Naive thymus-derived CD8-positive, alpha-beta T cell (primary cell): Measurements from ENCODE around the gene UROC1. TPM values are rescaled to one million over a fixed set of nuclear protein-coding genes. Genes with fewer than 3 reads are reported as not detected.

ENCODE experiments used
- ATAC-seq, 2 donors: fragments of 150-1000 bp; cut with Tn5 transposase in 1 of 2; sonication (Bioruptor Pico), chemical (Tn5 transposase) in 1 of 2; 1 replicate in 1 of 2; 2 replicates in 1 of 2; pipeline ENCODE4 v1.10.0; 2021; ENCODE audit warnings: mild to moderate bottlenecking in 2 of 2, moderate library complexity in 2 of 2
- POLR2A ChIA-PET: fragments of 350-600 bp; sonication (Branson Sonifier 250); formaldehyde crosslinking; loops from one replicate; lab custom pipeline; 2021; ENCODE audit warnings: antibody characterized with exemption; lab: Charles Lee
- DNase-seq, 10 donors: peaks; one replicate each; pipeline versions ENCODE4 v3.0.0 to v3.0.0-alpha.2; 2020 to 2022
- H3K27ac Mint-ChIP-seq, 10 donors: one replicate each; pipeline ENCODE4 v1.8.0; 2020 to 2022; ENCODE audit warnings: mild to moderate bottlenecking in 10 of 10, mixed read lengths in 10 of 10, moderate library complexity in 4 of 10, inconsistent platforms in 1 of 10
- H3K27me3 Mint-ChIP-seq, 5 donors: one replicate each; pipeline ENCODE4 v1.8.0; 2021 to 2022; ENCODE audit warnings: mixed read lengths in 5 of 5
- H3K36me3 Mint-ChIP-seq, 3 donors: one replicate each; pipeline ENCODE4 v1.8.0; 2020 to 2022; ENCODE audit warnings: mixed read lengths in 3 of 3, mild to moderate bottlenecking in 2 of 3, inconsistent platforms in 1 of 3
- H3K4me1 Mint-ChIP-seq, 4 donors: one replicate each; pipeline ENCODE4 v1.8.0; 2021 to 2022; ENCODE audit warnings: mixed read lengths in 4 of 4
- H3K4me3 Mint-ChIP-seq, 10 donors: one replicate each; pipeline ENCODE4 v1.8.0; 2020 to 2022; ENCODE audit warnings: mild to moderate bottlenecking in 10 of 10, mixed read lengths in 10 of 10, moderate library complexity in 6 of 10, inconsistent platforms in 1 of 10
- H3K9me3 Mint-ChIP-seq, 9 donors: one replicate each; pipeline ENCODE4 v1.8.0; 2020 to 2022; ENCODE audit warnings: mixed read lengths in 9 of 9, mild to moderate bottlenecking in 3 of 9, inconsistent platforms in 1 of 9, moderate library complexity in 1 of 9
- polyA plus RNA-seq, 3 donors: library from polyadenylated mRNA; unstranded; fragments of 300-500 nt; fragmentation: Illumina TruSeq; gene quantifications; one replicate each; pipeline ENCODE4 v1.2.3, GENCODE V29; 2021
- total RNA-seq, 8 experiments: library from RNA in 2 of 8; stranded (reverse) in 2 of 8; gene quantifications; one replicate each; pipeline ENCODE4 v1.2.3 and lab custom pipeline; 2021 to 2026

The UROC1 gene
- total and polyA plus RNA-seq, 5 experiments from 2014 or later = 0.07 to 0.67 (median 0.11) TPM

DNA sequence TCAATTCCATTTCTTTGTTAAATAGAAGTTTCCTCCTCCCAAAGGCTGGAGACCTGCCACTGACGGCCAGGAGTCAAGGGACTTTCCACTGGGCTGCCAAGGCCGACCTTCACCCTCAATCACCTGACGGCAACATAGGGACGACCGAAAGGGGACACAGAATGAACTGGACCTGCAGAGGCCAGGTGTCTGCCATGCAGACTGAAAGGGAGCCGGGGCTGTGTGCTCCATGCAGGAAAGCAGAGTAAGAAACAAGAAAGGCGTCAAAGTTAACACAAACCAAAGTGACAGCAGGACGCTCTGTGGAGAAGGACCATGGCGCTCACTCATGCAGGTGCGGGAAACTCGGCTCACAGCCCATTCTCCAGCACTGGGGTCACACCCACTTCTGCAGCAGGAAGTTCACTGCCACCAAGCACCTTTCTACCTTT lies 67.9 kb downstream of the UROC1 start:
- Mint-ChIP-seq H3K4me3 (no peak overlapping the region), H3K9me3 (no peaks in the 10 kb centered on the region), H3K27me3 (no peaks in the 10 kb centered on the region), H3K27ac (no peak overlapping the region), H3K4me1 (peaks cover 0 to 20% (median 9%) of the 10 kb centered on the region in 4 donors), H3K36me3 (peaks cover 0 to 62% (median 3%) of the 10 kb centered on the region in 3 donors)
- ATAC-seq (no peak), DNase-seq (peak in 1 of 10 donors; percentile 14)
- POLR2A ChIA-PET = no interaction called here

- Mint-ChIP-seq H3K27me3 (no peaks in the 10 kb centered on the region), H3K9me3 (no peaks in the 10 kb centered on the region), H3K36me3 (peaks cover 0 to 57% (median 2%) of the 10 kb centered on the region in 3 donors)
These were observed 68.7 kb downstream of the UROC1 start for GRCh38 chr3:126448893-126449180.

GRCh38 chr3:126448136-126448892 lies 69.3 kb downstream of the UROC1 start:
- Mint-ChIP-seq H3K27me3 (no peaks in the 10 kb centered on the region), H3K4me1 (peaks cover 0 to 16% (median 8%) of the 10 kb centered on the region in 4 donors), H3K4me3 (no peak overlapping the region), H3K9me3 (no peaks in the 10 kb centered on the region), H3K36me3 (peaks cover 0 to 58% (median 2%) of the 10 kb centered on the region in 3 donors), H3K27ac (peak overlapping the region in 1 of 10 donors; percentile 74)
- POLR2A ChIA-PET = no interaction called here
- DNase-seq = peak in 1 of 10 donors; percentile 11
- no peak for ATAC-seq

More at GRCh38 chr3:126448893-126449180, 68.7 kb downstream of the UROC1 start:
- POLR2A ChIA-PET = no interaction called here
- peaks cover 0 to 16% (median 8%) of the 10 kb centered on the region in 4 donors for H3K4me1 Mint-ChIP-seq
- DNase-seq (no peak), ATAC-seq (no peak)
- H3K4me3 Mint-ChIP-seq = no peak overlapping the region
- no peak overlapping the region for H3K27ac Mint-ChIP-seq

GRCh38 chr3:126447456-126448106 lies 70.0 kb downstream of the UROC1 start:
- ATAC-seq (no peak), DNase-seq (peak in 1 of 10 donors; percentile 15)
- no peaks in the 10 kb centered on the region for H3K9me3 Mint-ChIP-seq
- H3K27ac Mint-ChIP-seq = peak overlapping the region in 2 of 10 donors; percentile 53 to 55
- H3K36me3 Mint-ChIP-seq = peaks cover 0 to 57% (median 2%) of the 10 kb centered on the region in 3 donors
- no peaks in the 10 kb centered on the region for H3K27me3 Mint-ChIP-seq
- no peak overlapping the region for H3K4me3 Mint-ChIP-seq
- POLR2A ChIA-PET = no interaction called here
- H3K4me1 Mint-ChIP-seq = peaks cover 0 to 16% (median 8%) of the 10 kb centered on the region in 4 donors

DNA sequence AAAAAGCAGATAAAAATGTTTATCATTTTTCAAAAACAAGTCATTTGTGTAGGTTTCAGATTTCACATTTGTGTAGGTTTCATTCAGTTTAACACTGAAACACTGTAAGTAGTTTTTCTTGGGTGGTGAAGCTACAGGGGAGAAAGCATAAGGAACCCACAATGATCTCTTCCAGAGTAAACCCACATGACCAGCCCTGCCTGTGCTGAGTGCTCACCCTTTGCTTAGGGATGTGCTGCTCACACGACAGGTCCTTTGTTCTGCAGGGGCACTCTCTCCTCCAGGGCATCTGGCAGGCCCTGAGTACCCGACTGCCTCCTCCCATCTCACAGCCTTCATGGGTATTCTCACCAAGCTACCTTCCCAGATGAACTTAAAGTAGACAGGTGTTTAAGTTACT lies 70.8 kb downstream of the UROC1 start:
- DNase-seq (no peak), ATAC-seq (no peak)
- Mint-ChIP-seq H3K27ac (peak overlapping the region in 2 of 10 donors; percentile 5 to 72), H3K4me1 (peaks cover 0 to 16% (median 8%) of the 10 kb centered on the region in 4 donors), H3K4me3 (no peak overlapping the region), H3K36me3 (peaks cover 0 to 52% (median 2%) of the 10 kb centered on the region in 3 donors), H3K9me3 (no peaks in the 10 kb centered on the region), H3K27me3 (no peaks in the 10 kb centered on the region)
- POLR2A ChIA-PET = no interaction called here

DNA sequence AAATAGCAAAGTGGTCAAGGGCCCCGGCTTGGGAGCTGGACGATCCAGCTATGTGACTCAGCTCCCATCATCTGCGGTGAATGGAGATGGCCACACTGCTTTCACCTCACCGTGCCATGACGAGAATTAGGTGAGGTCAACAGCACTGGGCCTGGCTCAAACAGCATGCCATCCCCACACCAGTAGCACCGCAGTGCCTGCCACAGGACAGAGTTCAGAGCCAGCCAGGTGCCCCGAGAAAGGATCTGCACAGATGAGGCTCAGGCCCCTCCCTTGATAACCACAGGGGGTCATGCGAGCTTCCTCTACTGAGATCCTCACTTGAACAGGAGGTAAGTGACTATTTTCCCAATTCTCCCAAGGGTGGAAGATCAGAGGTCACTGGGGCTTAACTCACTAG lies 71.3 kb downstream of the UROC1 start:
- Mint-ChIP-seq H3K9me3 (no peaks in the 10 kb centered on the region), H3K36me3 (peaks cover 0 to 51% (median under 1%) of the 10 kb centered on the region in 3 donors), H3K27me3 (no peaks in the 10 kb centered on the region), H3K27ac (no peak overlapping the region), H3K4me1 (peaks cover 0 to 16% (median 6%) of the 10 kb centered on the region in 4 donors), H3K4me3 (no peak overlapping the region)
- POLR2A ChIA-PET = no interaction called here
- ATAC-seq (no peak), DNase-seq (no peak)

GRCh38 chr3:126445506-126445905 lies 72.1 kb downstream of the UROC1 start:
- ATAC-seq = no peak
- peak overlapping the region in 1 of 10 donors; percentile 27 for H3K27ac Mint-ChIP-seq
- H3K4me3 Mint-ChIP-seq = no peak overlapping the region
- H3K9me3 Mint-ChIP-seq = no peaks in the 10 kb centered on the region
- DNase-seq = peak in 1 of 10 donors; percentile 15
- POLR2A ChIA-PET = interaction anchor here (1.0 kb wide), 1 partner anchor 29 kb away, joined by 3 read pairs; no protein-coding TSS in a partner anchor
- H3K36me3 Mint-ChIP-seq = peaks cover 0 to 49% (median 0%) of the 10 kb centered on the region in 3 donors
- H3K4me1 Mint-ChIP-seq = peaks cover 0 to 10% (median 5%) of the 10 kb centered on the region in 4 donors
- no peaks in the 10 kb centered on the region for H3K27me3 Mint-ChIP-seq

- Mint-ChIP-seq H3K9me3 (no peaks in the 10 kb centered on the region), H3K36me3 (peaks cover 0 to 51% (median 14%) of the 10 kb centered on the region in 3 donors), H3K4me1 (peaks cover 0 to 10% (median 3%) of the 10 kb centered on the region in 4 donors), H3K27ac (peak overlapping the region in 3 of 10 donors; percentile 21 to 67 (median 49)), H3K27me3 (no peaks in the 10 kb centered on the region), H3K4me3 (no peak overlapping the region)
- peak in 1 of 10 donors; percentile 50 for DNase-seq
- POLR2A ChIA-PET = no interaction called here
- no peak for ATAC-seq
These were observed 74.7 kb downstream of the UROC1 start for GRCh38 chr3:126442856-126443242.

GRCh38 chr3:126442094-126442855 lies 75.3 kb downstream of the UROC1 start:
- Mint-ChIP-seq H3K9me3 (no peaks in the 10 kb centered on the region), H3K36me3 (peaks cover 0 to 55% (median 19%) of the 10 kb centered on the region in 3 donors), H3K27ac (peak overlapping the region in 1 of 10 donors; percentile 49), H3K4me1 (peaks cover 0 to 6% (median 3%) of the 10 kb centered on the region in 4 donors), H3K4me3 (no peak overlapping the region), H3K27me3 (no peaks in the 10 kb centered on the region)
- peak in 1 of 10 donors; percentile 34 for DNase-seq
- ATAC-seq = no peak
- POLR2A ChIA-PET = no interaction called here

DNA sequence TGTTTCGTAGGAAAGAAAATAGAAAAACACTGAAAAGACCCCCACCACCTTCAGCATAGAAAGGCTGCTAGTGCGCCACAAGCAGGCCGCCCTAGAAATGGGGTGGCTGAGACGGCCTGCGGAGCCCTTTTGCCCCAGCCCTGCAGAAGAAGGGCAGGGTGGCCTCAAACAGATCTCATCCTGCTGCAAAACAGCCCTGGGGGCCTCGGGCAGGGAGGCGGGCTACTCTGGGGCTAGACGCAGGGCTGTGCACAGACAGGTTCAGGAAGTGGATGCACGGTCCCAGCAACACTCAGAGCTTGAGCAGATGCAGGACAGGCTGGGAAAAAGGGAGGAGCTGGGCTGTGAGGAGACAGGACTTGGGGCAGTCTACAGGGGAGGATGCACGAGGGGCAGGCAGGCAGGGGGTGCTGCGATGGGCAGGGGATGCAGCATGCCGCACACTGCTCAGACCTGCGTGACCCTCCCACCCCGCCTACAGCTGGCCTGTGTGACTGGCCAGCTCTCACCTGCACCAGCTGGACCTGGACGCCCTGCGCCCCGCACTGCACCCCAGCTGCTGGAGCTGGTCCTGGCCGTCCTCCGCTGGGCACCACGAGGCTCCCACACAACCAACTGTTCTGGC lies 76.2 kb downstream of the UROC1 start:
- Mint-ChIP-seq H3K4me3 (no peak overlapping the region), H3K4me1 (peaks cover 0 to 5% (median 0%) of the 10 kb centered on the region in 4 donors), H3K27me3 (no peaks in the 10 kb centered on the region), H3K27ac (peak overlapping the region in 1 of 10 donors; percentile 57), H3K36me3 (peaks cover 0 to 61% (median 19%) of the 10 kb centered on the region in 3 donors), H3K9me3 (no peaks in the 10 kb centered on the region)
- POLR2A ChIA-PET = no interaction called here
- ATAC-seq (no peak), DNase-seq (no peak)

DNA sequence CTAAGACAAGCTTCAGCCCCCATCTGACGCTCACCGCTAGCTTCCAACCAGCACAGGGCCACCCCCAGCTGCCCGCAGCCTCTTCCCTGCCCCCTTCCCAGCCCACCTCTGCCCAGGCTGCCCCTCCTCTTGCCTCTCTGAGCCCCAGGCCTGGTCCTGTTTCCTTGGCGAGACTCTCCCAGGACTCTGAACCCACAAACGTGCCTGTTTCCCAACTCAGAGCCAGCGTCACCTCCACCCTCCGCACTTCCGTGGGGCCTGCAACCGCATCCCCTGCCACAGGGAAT lies 76.9 kb downstream of the UROC1 start:
- POLR2A ChIA-PET = no interaction called here
- peak overlapping the region in 1 of 10 donors; percentile 54 for H3K4me3 Mint-ChIP-seq
- peaks cover 0 to 68% (median 19%) of the 10 kb centered on the region in 3 donors for H3K36me3 Mint-ChIP-seq
- H3K9me3 Mint-ChIP-seq = no peaks in the 10 kb centered on the region
- no peaks in the 10 kb centered on the region for H3K27me3 Mint-ChIP-seq
- DNase-seq (peak in 1 of 10 donors; percentile 46), ATAC-seq (no peak)
- H3K4me1 Mint-ChIP-seq = peaks cover 0 to 5% (median 0%) of the 10 kb centered on the region in 4 donors
- H3K27ac Mint-ChIP-seq = peak overlapping the region in 1 of 10 donors; percentile 57

- Mint-ChIP-seq H3K27me3 (no peaks in the 10 kb centered on the region), H3K4me3 (no peak overlapping the region), H3K4me1 (peaks cover 0 to 5% (median 0%) of the 10 kb centered on the region in 4 donors), H3K27ac (peak overlapping the region in 2 of 10 donors; percentile 19 to 57), H3K36me3 (peaks cover 0 to 71% (median 22%) of the 10 kb centered on the region in 3 donors), H3K9me3 (no peaks in the 10 kb centered on the region)
- no peak for DNase-seq
- ATAC-seq = no peak
- POLR2A ChIA-PET = no interaction called here
These were observed 77.4 kb downstream of the UROC1 start for GRCh38 chr3:126439968-126440708.
